RKO (cell line): ENCODE data around the gene ZFYVE19.

Experiments
- DNase-seq: peaks from one replicate; pipeline ENCODE4 v3.0.0-alpha.2; 2016; ENCODE audit warnings: low spot score

Gene ZFYVE19

GRCh38 chr15:40807028-40807887, at the start of gene ZFYVE19, which contains the start of gene DNAJC17:
ZFYVE19 (plus strand) TSS chr15:40807089; CDS start chr15:40807590, 501 bp downstream.
DNAJC17 (minus strand) TSS chr15:40807473; CDS start chr15:40807446, 27 bp downstream.
- DNase-seq, result peak; percentile 98

GRCh38 chr15:40759961-40760360, 46.9 kb upstream of the ZFYVE19 start:
- DNase-seq, result no peak

- DNase-seq, result peak; percentile 36
Observed at GRCh38 chr15:40762919-40763800, 43.7 kb upstream of the ZFYVE19 start.

- peak; percentile 85 for DNase-seq
Observed at GRCh38 chr15:40763801-40764628, 42.9 kb upstream of the ZFYVE19 start, which contains the start of gene GCHFR. GCHFR (plus strand) TSS chr15:40764068; CDS start chr15:40764181, 113 bp downstream.

- DNase-seq, result peak; percentile 28
Observed at GRCh38 chr15:40764629-40765103, 42.2 kb upstream of the ZFYVE19 start.

- no peak for DNase-seq
Observed at GRCh38 chr15:40766194-40766815, 40.6 kb upstream of the ZFYVE19 start.

GRCh38 chr15:40766906-40767837, 39.7 kb upstream of the ZFYVE19 start:
- DNase-seq, result peak; percentile 34

GRCh38 chr15:40767838-40768500, 38.9 kb upstream of the ZFYVE19 start:
- DNase-seq, result no peak

GRCh38 chr15:40768521-40769273, 38.2 kb upstream of the ZFYVE19 start:
- no peak for DNase-seq

GRCh38 chr15:40769274-40770146, 37.4 kb upstream of the ZFYVE19 start, which contains the start of gene C15orf62:
C15orf62 (plus strand) TSS chr15:40769980; CDS start chr15:40770496, 516 bp downstream.
- no peak for DNase-seq

- DNase-seq, result no peak
Observed at GRCh38 chr15:40770147-40770721, 36.7 kb upstream of the ZFYVE19 start.

- DNase-seq, result no peak
Observed at GRCh38 chr15:40771242-40771641, 35.6 kb upstream of the ZFYVE19 start.

- no peak for DNase-seq
Observed at GRCh38 chr15:40772014-40772413, 34.9 kb upstream of the ZFYVE19 start.

GRCh38 chr15:40773496-40773895, 33.4 kb upstream of the ZFYVE19 start:
- DNase-seq, result no peak

GRCh38 chr15:40773902-40774301, 33.0 kb upstream of the ZFYVE19 start:
- no peak for DNase-seq

GRCh38 chr15:40775007-40775406, 31.9 kb upstream of the ZFYVE19 start:
- DNase-seq, result no peak
